SK-N-SH (cell line): Measurements from ENCODE around the gene SCN8A. TPM values are rescaled to one million over a fixed set of nuclear protein-coding genes. Genes with fewer than 3 reads are reported as not detected.

Source experiments
- CTCF ChIA-PET: fragments of 300-600, 350-600 bp; formaldehyde crosslinking; extraction: SDS; loops from one replicate; lab custom pipeline; 2021; lab: Yijun Ruan, JAX
- POLR2A ChIA-PET: fragments of 350-600 bp; sonication (Branson Sonifier 250); formaldehyde crosslinking; extraction: SDS; loops from one replicate; lab custom pipeline; 2020; ENCODE audit warnings: antibody characterized with exemption, inconsistent platforms; lab: Yijun Ruan, JAX
- DNase-seq: peaks from one replicate; pipeline ENCODE4 v3.0.0; 2012
- H2AFZ ChIP-seq: fragments of 200-600 bp; sonication (generic); 2 replicates; pipeline ENCODE4 v1.8.1; 2016; ENCODE audit warnings: antibody characterized with exemption, mild to moderate bottlenecking, low read depth
- H3F3A ChIP-seq: fragments of 200-600 bp; sonication (generic); replicated peaks from 2 replicates; pipeline ENCODE3; 2016; ENCODE audit warnings: antibody characterized with exemption, mild to moderate bottlenecking; ENCODE audit not compliant: insufficient read depth
- H3K27ac ChIP-seq, 2 experiments: fragments of 200-500 bp in 1 of 2; fragments of 200-600 bp in 1 of 2; sonication (Bioruptor generic) in 1 of 2; sonication (generic), shearing (Covaris generic) in 1 of 2; 2 replicates each; pipeline versions ENCODE4 v1.5.1 to v1.6.1; 2014 to 2016; ENCODE audit warnings: low read depth in 2 of 2, inconsistent platforms in 1 of 2, low read length in 1 of 2, mild to moderate bottlenecking in 1 of 2, mixed read lengths in 1 of 2
- H3K27me3 ChIP-seq: fragments of 200-600 bp; sonication (generic), shearing (Covaris generic); 2 replicates; pipeline ENCODE4 v1.6.1; 2016; ENCODE audit warnings: mixed run types; ENCODE audit not compliant: insufficient read depth
- H3K36me3 ChIP-seq, 2 experiments: fragments of 200-500 bp in 1 of 2; fragments of 200-600 bp in 1 of 2; sonication (Bioruptor generic) in 1 of 2; sonication (generic) in 1 of 2; replicated peaks in 1 of 2; 2 replicates each; pipeline versions ENCODE3 to v1.5.1; 2014 to 2016; ENCODE audit warnings: low read length in 1 of 2, mild to moderate bottlenecking in 1 of 2; ENCODE audit not compliant: insufficient read depth in 2 of 2, control insufficient read depth in 1 of 2
- H3K4me1 ChIP-seq, 2 experiments: fragments of 200-500 bp in 1 of 2; fragments of 200-600 bp in 1 of 2; sonication (Bioruptor generic) in 1 of 2; sonication (generic), shearing (Covaris generic) in 1 of 2; 2 replicates each; pipeline versions ENCODE4 v1.5.1 to v1.6.1; 2014 to 2016; ENCODE audit warnings: low read depth in 1 of 2, low read length in 1 of 2, mixed run types in 1 of 2; ENCODE audit not compliant: insufficient read depth in 2 of 2, control insufficient read depth in 1 of 2
- H3K4me2 ChIP-seq: fragments of 200-600 bp; sonication (generic), shearing (Covaris generic); 2 replicates; pipeline ENCODE4 v1.6.1; 2017; ENCODE audit warnings: mixed run types
- H3K4me3 ChIP-seq, 2 experiments: fragments of 200-500 bp in 1 of 2; fragments of 200-600 bp in 1 of 2; sonication (Bioruptor generic) in 1 of 2; sonication (generic), shearing (Covaris generic) in 1 of 2; 2 replicates each; pipeline versions ENCODE4 v1.5.1 to v1.8.1; 2014 to 2016; ENCODE audit warnings: low read depth in 2 of 2, inconsistent platforms in 1 of 2, low read length in 1 of 2, mild to moderate bottlenecking in 1 of 2, mixed read lengths in 1 of 2, moderate library complexity in 1 of 2
- H3K79me2 ChIP-seq: fragments of 200-600 bp; sonication (generic); 2 replicates; pipeline ENCODE4 v1.8.1; 2017; ENCODE audit warnings: mild to moderate bottlenecking; ENCODE audit not compliant: insufficient read depth
- H3K9ac ChIP-seq: fragments of 200-600 bp; sonication (generic); 2 replicates; pipeline ENCODE4 v1.6.1; 2017; ENCODE audit warnings: mixed run types
- H3K9me2 ChIP-seq: fragments of 200-600 bp; sonication (generic); 2 replicates; pipeline ENCODE4 v1.6.1; 2017; ENCODE audit warnings: mixed run types
- H3K9me3 ChIP-seq: fragments of 200-600 bp; sonication (generic); 2 replicates; pipeline ENCODE4 v1.6.1; 2017; ENCODE audit warnings: mixed run types, mild to moderate bottlenecking, moderate library complexity
- H4K20me1 ChIP-seq: fragments of 200-600 bp; sonication (generic); 2 replicates; pipeline ENCODE4 v1.6.1; 2017; ENCODE audit warnings: mild to moderate bottlenecking, mixed run types; ENCODE audit not compliant: insufficient read depth
- CHD2 ChIP-seq: fragments of 150-350 bp; IDR thresholded peaks from 2 replicates; pipeline ENCODE4 v1.6.1; 2018; ENCODE audit warnings: low read length; ENCODE audit not compliant: partially characterized antibody
- CTCF ChIP-seq: fragments of 200-600 bp; sonication (generic); IDR thresholded peaks from 2 replicates; pipeline ENCODE4 v1.6.1; 2017; ENCODE audit warnings: antibody characterized with exemption, mild to moderate bottlenecking, moderate library complexity
- ELF1 ChIP-seq: IDR thresholded peaks from 2 replicates; pipeline ENCODE4 v1.4.0; 2012
- EZH2phosphoT487 ChIP-seq: fragments of 200-600 bp; sonication (generic); IDR thresholded peaks from 2 replicates; pipeline ENCODE4 v1.6.1; 2017; ENCODE audit warnings: low read depth, mixed run types, mild to moderate bottlenecking, antibody characterized with exemption, moderate library complexity, borderline replicate concordance
- FOSL2 ChIP-seq: IDR thresholded peaks from 2 replicates; pipeline ENCODE4 v1.4.0; 2012; ENCODE audit warnings: low read depth, mild to moderate bottlenecking, moderate library complexity, borderline replicate concordance
- FOXJ3 ChIP-seq: sonication (generic); formaldehyde crosslinking; IDR thresholded peaks from 2 replicates; pipeline ENCODE4 v1.5.1; 2020; ENCODE audit warnings: mild to moderate bottlenecking, missing genetic modification reagents
- GATA2 ChIP-seq: sonication (generic); formaldehyde crosslinking; IDR thresholded peaks from 2 replicates; pipeline ENCODE4 v1.5.0; 2020; ENCODE audit warnings: mild to moderate bottlenecking, missing genetic modification reagents
- JUND ChIP-seq: IDR thresholded peaks from 2 replicates; pipeline ENCODE4 v1.4.0; 2012
- PBX3 ChIP-seq: IDR thresholded peaks from 2 replicates; pipeline ENCODE4; 2012
- RAD21 ChIP-seq: IDR thresholded peaks from 2 replicates; pipeline ENCODE4 v1.6.1; 2012; ENCODE audit warnings: mild to moderate bottlenecking, low read length
- RCOR1 ChIP-seq: fragments of 150-350 bp; IDR thresholded peaks from 2 replicates; pipeline ENCODE4 v1.6.1; 2017; ENCODE audit warnings: antibody characterized with exemption, low read length
- REST ChIP-seq: IDR thresholded peaks from 2 replicates; pipeline ENCODE4 v1.6.1; 2012; ENCODE audit warnings: mild to moderate bottlenecking, low read depth, low read length, moderate library complexity
- RFX5 ChIP-seq: IDR thresholded peaks from 2 replicates; pipeline ENCODE4 v1.6.1; 2012; ENCODE audit warnings: mild to moderate bottlenecking, improper control_type of control experiment, low read length
- SIN3A ChIP-seq: IDR thresholded peaks from 2 replicates; pipeline ENCODE4 v1.6.1; 2012; ENCODE audit warnings: low read depth, mild to moderate bottlenecking, low read length, moderate library complexity, borderline replicate concordance
- TAF1 ChIP-seq: IDR thresholded peaks from 2 replicates; pipeline ENCODE4 v1.6.1; 2012; ENCODE audit warnings: low read depth, mild to moderate bottlenecking, low read length, moderate library complexity, borderline replicate concordance
- TCF12 ChIP-seq: IDR thresholded peaks from 2 replicates; pipeline ENCODE4 v1.4.0; 2012
- TEAD4 ChIP-seq: IDR thresholded peaks from 2 replicates; pipeline ENCODE4 v1.4.0; 2012; ENCODE audit warnings: mild to moderate bottlenecking, borderline replicate concordance; ENCODE audit not compliant: insufficient read depth
- YY1 ChIP-seq: IDR thresholded peaks from 2 replicates; pipeline ENCODE4 v1.4.0; 2012; ENCODE audit warnings: low read depth, mild to moderate bottlenecking
- ZBTB33 ChIP-seq: IDR thresholded peaks from 2 replicates; pipeline ENCODE4 v1.4.0; 2012; ENCODE audit warnings: low read depth, borderline replicate concordance
- WGBS: methylation state at CpG from one replicate; pipeline ENCODE4 v1.1.6; 2017; ENCODE audit warnings: low lambda C conversion rate; 5-methylcytosine and 5-hydroxymethylcytosine counted together
- polyA plus RNA-seq, 3 experiments: library from polyadenylated mRNA; depleted of rRNA; stranded (reverse); fragments of >200 nt; gene quantifications; 2 replicates each; pipeline ENCODE4 v1.2.3, GENCODE V29; 2012

The SCN8A gene
- polyA plus RNA-seq, 1 of the 3 experiments (the other 2 are of a cell fraction): 7.1 TPM

GRCh38 chr12:51702587-51702986 lies 111.6 kb downstream of the SCN8A start:
- Histone ChIP-seq H3K9me3 (no peaks in the 10 kb centered on the region), H4K20me1 (no peaks in the 10 kb centered on the region), H3K9ac (no peak overlapping the region), H3K9me2 (no peaks in the 10 kb centered on the region), H3K27me3 (no peaks in the 10 kb centered on the region), H3F3A (peaks cover 7% of the 10 kb centered on the region), H3K4me2 (no peak overlapping the region), H3K36me3 (peaks cover 21 to 43% of the 10 kb centered on the region in 2 experiments), H3K4me1 (no peaks in the 10 kb centered on the region), H3K4me3 (no peak overlapping the region), H2AFZ (no peak overlapping the region), H3K79me2 (no peaks in the 10 kb centered on the region), H3K27ac (no peak overlapping the region)
- ChIA-PET CTCF (interaction anchor here (1.2 kb wide), 1 partner anchor 14 kb away, joined by 3 read pairs; no protein-coding TSS in a partner anchor), POLR2A (no interaction called here)
- WGBS: 100% methylated on average over 1 of the region's 1 CpG
- TF ChIP-seq PBX3 (no peak), ELF1 (no peak), RAD21 (no peak), JUND (no peak)
- no peak for DNase-seq

GRCh38 chr12:51705450-51705849 lies 114.4 kb downstream of the SCN8A start:
- Histone ChIP-seq H3K9ac (no peak overlapping the region), H4K20me1 (no peaks in the 10 kb centered on the region), H3K4me3 (no peak overlapping the region), H3K27me3 (no peaks in the 10 kb centered on the region), H3K9me3 (no peaks in the 10 kb centered on the region), H3K36me3 (peaks cover 23 to 44% of the 10 kb centered on the region in 2 experiments), H3K4me1 (no peaks in the 10 kb centered on the region), H3K9me2 (no peaks in the 10 kb centered on the region), H3K27ac (no peak overlapping the region), H2AFZ (no peak overlapping the region), H3F3A (peaks cover 4% of the 10 kb centered on the region), H3K4me2 (no peak overlapping the region), H3K79me2 (no peaks in the 10 kb centered on the region)
- ChIA-PET POLR2A (no interaction called here), CTCF (no interaction called here)
- DNase-seq: no peak
- 95% methylated on average over 1 of the region's 1 CpG for WGBS
- TF ChIP-seq FOXJ3 (CRISPR knock-in tag) (no peak), CTCF (no peak), RFX5 (no peak), RAD21 (no peak), TAF1 (no peak), EZH2phosphoT487 (no peak), RCOR1 (no peak), PBX3 (no peak), FOSL2 (no peak), GATA2 (no peak), CHD2 (no peak), TCF12 (no peak), ELF1 (no peak), REST (no peak), ZBTB33 (no peak), SIN3A (no peak), YY1 (no peak), TEAD4 (no peak)
